HepG2 (cell line): ENCODE measurements around the gene HS6ST1. TPM values are rescaled to one million over a fixed set of nuclear protein-coding genes. Genes with fewer than 3 reads are reported as not detected.

Source experiments
- ARNTL ChIP-seq: sonication (generic); formaldehyde crosslinking; IDR thresholded peaks from 2 replicates; pipeline ENCODE4 v1.4.0; 2020; ENCODE audit warnings: mild to moderate bottlenecking, missing genetic modification reagents
- ATF7-NPFF ChIP-seq: sonication (generic); formaldehyde crosslinking; IDR thresholded peaks from 2 replicates; pipeline ENCODE4 v1.8.1; 2023; ENCODE audit warnings: mild to moderate bottlenecking, low read depth, missing genetic modification reagents, moderate library complexity
- FOXA1 ChIP-seq, 2 experiments: fragments of 450-650 bp in 1 of 2; sonication (generic) in 1 of 2; formaldehyde crosslinking in 1 of 2; IDR thresholded peaks; 2 replicates each; pipeline versions ENCODE4 v1.4.0 to v1.6.1; 2016 to 2020; ENCODE audit warnings: missing genetic modification reagents in 1 of 2
- JDP2 ChIP-seq: sonication (generic); formaldehyde crosslinking; IDR thresholded peaks from 2 replicates; pipeline ENCODE4 v1.8.1; 2022; ENCODE audit warnings: missing genetic modification reagents, borderline replicate concordance
- MTF1 ChIP-seq: sonication (generic); formaldehyde crosslinking; IDR thresholded peaks from 2 replicates; pipeline ENCODE4 v1.5.0; 2020; ENCODE audit warnings: missing genetic modification reagents
- NFE2L1 ChIP-seq: sonication (generic); formaldehyde crosslinking; IDR thresholded peaks from 2 replicates; pipeline ENCODE4 v1.4.0; 2020; ENCODE audit warnings: missing genetic modification reagents, mild to moderate bottlenecking, borderline replicate concordance
- POLR2AphosphoS5 ChIP-seq: IDR thresholded peaks from 2 replicates; pipeline ENCODE4 v1.6.1; 2012; ENCODE audit warnings: low read depth, low read length
- PRMT3 ChIP-seq: sonication (generic); formaldehyde crosslinking; IDR thresholded peaks from 2 replicates; pipeline ENCODE4 v1.8.1; 2022; ENCODE audit warnings: low read depth, mild to moderate bottlenecking, moderate library complexity, missing genetic modification reagents, borderline replicate concordance
- SIN3B ChIP-seq: fragments of 150-350 bp; IDR thresholded peaks from 2 replicates; pipeline ENCODE4 v1.6.1; 2014; ENCODE audit warnings: low read length
- TBP ChIP-seq: sonication (generic); formaldehyde crosslinking; IDR thresholded peaks from 2 replicates; pipeline ENCODE4 v1.5.0; 2020; ENCODE audit warnings: missing genetic modification reagents
- ZMAT3 ChIP-seq: sonication (generic); formaldehyde crosslinking; conservative IDR thresholded peaks from 2 replicates; pipeline ENCODE4 v1.7.0; 2021; ENCODE audit warnings: missing genetic modification reagents
- ZNF263 ChIP-seq: sonication (generic); formaldehyde crosslinking; IDR thresholded peaks from 2 replicates; pipeline ENCODE4 v1.4.0; 2020; ENCODE audit warnings: missing genetic modification reagents
- ZNF460 ChIP-seq: sonication (generic); formaldehyde crosslinking; IDR thresholded peaks from 2 replicates; pipeline ENCODE4 v1.5.1; 2020; ENCODE audit warnings: missing genetic modification reagents, mild to moderate bottlenecking, borderline replicate concordance
- ZNF570 ChIP-seq: sonication (generic); formaldehyde crosslinking; IDR thresholded peaks from 2 replicates; pipeline ENCODE4 v1.4.0; 2020; ENCODE audit warnings: mild to moderate bottlenecking, missing genetic modification reagents, borderline replicate concordance
- ZNF619 ChIP-seq: sonication (generic); formaldehyde crosslinking; IDR thresholded peaks from 2 replicates; pipeline ENCODE4 v1.4.0; 2020; ENCODE audit warnings: mild to moderate bottlenecking, missing genetic modification reagents
- ZNF768 ChIP-seq: sonication (generic); formaldehyde crosslinking; IDR thresholded peaks from 2 replicates; pipeline ENCODE4 v1.4.0; 2020; ENCODE audit warnings: missing genetic modification reagents
- ZNF788 ChIP-seq: sonication (generic); formaldehyde crosslinking; IDR thresholded peaks from 2 replicates; pipeline ENCODE4 v1.5.0; 2020; ENCODE audit warnings: mild to moderate bottlenecking, missing genetic modification reagents, borderline replicate concordance
- polyA plus RNA-seq, 8 experiments: library from polyadenylated mRNA; depleted of rRNA in 3 of 8; stranded (reverse) in 7 of 8; unstranded in 1 of 8; fragments of >200 nt; fragmentation: Illumina TruSeq in 4 of 8; extraction: Trizol in 4 of 8; gene quantifications; 2 replicates each; pipeline versions ENCODE4 v1.2.1 to v1.2.3, GENCODE V29; 2011 to 2016; ENCODE audit warnings: low read depth in 4 of 8, missing spikeins in 1 of 8, mixed read lengths in 1 of 8; ENCODE audit not compliant: insufficient read depth in 1 of 8
- total RNA-seq, 5 experiments: library from RNA; depleted of rRNA; stranded (reverse); fragments of >200 nt; fragmentation: Illumina TruSeq; extraction: Trizol; gene quantifications; 2 replicates each; pipeline ENCODE4 v1.2.3, GENCODE V29; 2016; ENCODE audit warnings: low read depth in 1 of 5
- TF ChIP-seq, protein P1 (sequence below): sonication (generic); formaldehyde crosslinking; IDR thresholded peaks from 2 replicates; pipeline ENCODE4 v1.8.1; 2022; ENCODE audit warnings: mild to moderate bottlenecking, missing genetic modification reagents
- TF ChIP-seq, protein P2 (sequence below): fragments of 450-650 bp; IDR thresholded peaks from 2 replicates; pipeline ENCODE4 v1.6.1; 2017; ENCODE audit warnings: mild to moderate bottlenecking
- TF ChIP-seq, protein P3 (sequence below): sonication (generic); formaldehyde crosslinking; IDR thresholded peaks from 2 replicates; pipeline ENCODE4 v1.4.0; 2020; ENCODE audit warnings: mild to moderate bottlenecking, missing genetic modification reagents
- TF ChIP-seq, protein P4 (sequence below): sonication (generic); formaldehyde crosslinking; IDR thresholded peaks from 2 replicates; pipeline ENCODE4 v1.4.0; 2020; ENCODE audit warnings: mild to moderate bottlenecking, missing genetic modification reagents
- TF ChIP-seq, protein P5 (sequence below): sonication (generic); formaldehyde crosslinking; IDR thresholded peaks from 2 replicates; pipeline ENCODE4 v1.4.0; 2020; ENCODE audit warnings: mild to moderate bottlenecking, missing genetic modification reagents

Gene HS6ST1
- total and polyA plus RNA-seq, 2 of the 13 experiments (the other 11 are each of a cell fraction or from before 2014, with no cell fraction given), result 34.5 to 84.6 TPM

DNA sequence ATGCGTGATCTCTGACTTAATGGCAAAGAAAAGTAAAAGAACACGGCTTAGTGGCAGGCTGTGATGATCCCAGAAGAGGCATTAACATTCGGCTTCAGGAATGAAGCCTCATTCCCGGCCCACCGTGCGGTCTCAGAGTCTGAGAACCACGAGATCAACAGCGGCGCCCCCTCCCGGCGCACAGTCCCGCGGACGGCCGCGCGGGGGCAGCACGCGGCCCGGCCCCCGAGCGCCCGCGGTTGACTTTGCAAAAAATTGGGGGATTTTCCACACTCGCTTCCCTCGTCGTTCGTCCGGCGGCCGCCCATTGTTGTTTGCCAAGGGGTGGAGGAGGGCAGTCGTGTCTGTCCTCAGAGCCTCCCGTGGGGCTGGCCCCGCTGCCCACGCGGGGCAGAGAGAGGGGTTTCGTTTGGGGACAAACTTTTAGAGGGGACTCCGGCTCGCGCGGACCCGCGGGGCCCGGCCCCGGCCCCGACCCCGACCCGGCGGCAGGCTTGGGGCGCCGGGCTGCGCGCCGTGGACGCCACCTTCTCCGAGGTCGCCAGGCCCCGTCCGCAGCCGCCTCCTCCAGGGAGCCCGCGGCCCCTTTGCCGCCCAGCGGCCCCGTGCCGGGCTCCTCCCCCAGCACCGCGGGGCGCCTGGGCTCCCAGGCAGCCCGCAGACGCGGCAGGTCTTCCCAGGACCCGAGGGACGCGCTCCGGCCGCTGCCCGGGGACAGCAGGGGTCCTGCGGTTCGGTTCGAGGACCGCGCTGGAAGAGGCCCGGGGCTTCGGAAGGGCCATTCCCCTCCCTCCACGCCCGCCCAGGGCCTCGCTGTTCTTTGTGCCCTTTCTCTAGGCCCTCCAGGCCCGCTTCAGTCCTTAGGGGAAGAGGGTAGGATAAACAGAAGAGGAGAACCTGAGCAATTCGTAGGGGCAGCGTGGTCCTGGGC is 3.4 kb upstream of the HS6ST1 start (continued):
- TF ChIP-seq ZNF619 (CRISPR knock-in tag), result no peak; the same call in 1 of the 2 replicates
- TF ChIP-seq ZNF263 (CRISPR knock-in tag), result peak; percentile 41; the same call in 1 of the 2 replicates
- TF ChIP-seq, protein P1, sequence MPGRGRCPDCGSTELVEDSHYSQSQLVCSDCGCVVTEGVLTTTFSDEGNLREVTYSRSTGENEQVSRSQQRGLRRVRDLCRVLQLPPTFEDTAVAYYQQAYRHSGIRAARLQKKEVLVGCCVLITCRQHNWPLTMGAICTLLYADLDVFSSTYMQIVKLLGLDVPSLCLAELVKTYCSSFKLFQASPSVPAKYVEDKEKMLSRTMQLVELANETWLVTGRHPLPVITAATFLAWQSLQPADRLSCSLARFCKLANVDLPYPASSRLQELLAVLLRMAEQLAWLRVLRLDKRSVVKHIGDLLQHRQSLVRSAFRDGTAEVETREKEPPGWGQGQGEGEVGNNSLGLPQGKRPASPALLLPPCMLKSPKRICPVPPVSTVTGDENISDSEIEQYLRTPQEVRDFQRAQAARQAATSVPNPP, result 0 out of 2 replicates have a peak, but pooled peaks have one; percentile 16
- TF ChIP-seq ZNF788 (CRISPR knock-in tag), result peak; percentile 9; the same call in 1 of the 2 replicates
- TF ChIP-seq NFE2L1, result no peak
- TF ChIP-seq ATF7-NPFF (CRISPR knock-in tag), result no peak
- peak; percentile 85 for TF ChIP-seq POLR2AphosphoS5
- no peak for TF ChIP-seq ZNF460 (CRISPR knock-in tag)
- TF ChIP-seq ZMAT3, result peak; percentile 65; the same call in 1 of the 2 replicates
- TF ChIP-seq, protein P2, sequence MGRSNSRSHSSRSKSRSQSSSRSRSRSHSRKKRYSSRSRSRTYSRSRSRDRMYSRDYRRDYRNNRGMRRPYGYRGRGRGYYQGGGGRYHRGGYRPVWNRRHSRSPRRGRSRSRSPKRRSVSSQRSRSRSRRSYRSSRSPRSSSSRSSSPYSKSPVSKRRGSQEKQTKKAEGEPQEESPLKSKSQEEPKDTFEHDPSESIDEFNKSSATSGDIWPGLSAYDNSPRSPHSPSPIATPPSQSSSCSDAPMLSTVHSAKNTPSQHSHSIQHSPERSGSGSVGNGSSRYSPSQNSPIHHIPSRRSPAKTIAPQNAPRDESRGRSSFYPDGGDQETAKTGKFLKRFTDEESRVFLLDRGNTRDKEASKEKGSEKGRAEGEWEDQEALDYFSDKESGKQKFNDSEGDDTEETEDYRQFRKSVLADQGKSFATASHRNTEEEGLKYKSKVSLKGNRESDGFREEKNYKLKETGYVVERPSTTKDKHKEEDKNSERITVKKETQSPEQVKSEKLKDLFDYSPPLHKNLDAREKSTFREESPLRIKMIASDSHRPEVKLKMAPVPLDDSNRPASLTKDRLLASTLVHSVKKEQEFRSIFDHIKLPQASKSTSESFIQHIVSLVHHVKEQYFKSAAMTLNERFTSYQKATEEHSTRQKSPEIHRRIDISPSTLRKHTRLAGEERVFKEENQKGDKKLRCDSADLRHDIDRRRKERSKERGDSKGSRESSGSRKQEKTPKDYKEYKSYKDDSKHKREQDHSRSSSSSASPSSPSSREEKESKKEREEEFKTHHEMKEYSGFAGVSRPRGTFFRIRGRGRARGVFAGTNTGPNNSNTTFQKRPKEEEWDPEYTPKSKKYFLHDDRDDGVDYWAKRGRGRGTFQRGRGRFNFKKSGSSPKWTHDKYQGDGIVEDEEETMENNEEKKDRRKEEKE, result no peak
- no peak; the same call in 1 of the 2 replicates for TF ChIP-seq ZNF768
- no peak for TF ChIP-seq JDP2 (CRISPR knock-in tag)
- TF ChIP-seq TBP, result no peak
- no peak for TF ChIP-seq FOXA1 (IDR thresholded peaks at IDR 0.05)
- TF ChIP-seq FOXA1 (CRISPR knock-in tag; IDR thresholded peaks at IDR 0.05), result peak; percentile 69
- TF ChIP-seq SIN3B, result no peak; the same call in 1 of the 2 replicates
- TF ChIP-seq ARNTL (CRISPR knock-in tag), result no peak
- TF ChIP-seq, protein P3, sequence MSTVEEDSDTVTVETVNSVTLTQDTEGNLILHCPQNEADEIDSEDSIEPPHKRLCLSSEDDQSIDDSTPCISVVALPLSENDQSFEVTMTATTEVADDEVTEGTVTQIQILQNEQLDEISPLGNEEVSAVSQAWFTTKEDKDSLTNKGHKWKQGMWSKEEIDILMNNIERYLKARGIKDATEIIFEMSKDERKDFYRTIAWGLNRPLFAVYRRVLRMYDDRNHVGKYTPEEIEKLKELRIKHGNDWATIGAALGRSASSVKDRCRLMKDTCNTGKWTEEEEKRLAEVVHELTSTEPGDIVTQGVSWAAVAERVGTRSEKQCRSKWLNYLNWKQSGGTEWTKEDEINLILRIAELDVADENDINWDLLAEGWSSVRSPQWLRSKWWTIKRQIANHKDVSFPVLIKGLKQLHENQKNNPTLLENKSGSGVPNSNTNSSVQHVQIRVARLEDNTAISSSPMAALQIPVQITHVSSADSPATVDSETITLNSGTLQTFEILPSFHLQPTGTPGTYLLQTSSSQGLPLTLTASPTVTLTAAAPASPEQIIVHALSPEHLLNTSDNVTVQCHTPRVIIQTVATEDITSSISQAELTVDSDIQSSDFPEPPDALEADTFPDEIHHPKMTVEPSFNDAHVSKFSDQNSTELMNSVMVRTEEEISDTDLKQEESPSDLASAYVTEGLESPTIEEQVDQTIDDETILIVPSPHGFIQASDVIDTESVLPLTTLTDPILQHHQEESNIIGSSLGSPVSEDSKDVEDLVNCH (CRISPR knock-in tag), result no peak
- TF ChIP-seq MTF1 (CRISPR knock-in tag), result no peak; the same call in 1 of the 2 replicates
- TF ChIP-seq, protein P4, sequence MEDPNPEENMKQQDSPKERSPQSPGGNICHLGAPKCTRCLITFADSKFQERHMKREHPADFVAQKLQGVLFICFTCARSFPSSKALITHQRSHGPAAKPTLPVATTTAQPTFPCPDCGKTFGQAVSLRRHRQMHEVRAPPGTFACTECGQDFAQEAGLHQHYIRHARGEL (CRISPR knock-in tag), result no peak
- TF ChIP-seq PRMT3 (CRISPR knock-in tag), result 0 out of 2 replicates have a peak, but pooled peaks have one; percentile 70
- TF ChIP-seq, protein P5, sequence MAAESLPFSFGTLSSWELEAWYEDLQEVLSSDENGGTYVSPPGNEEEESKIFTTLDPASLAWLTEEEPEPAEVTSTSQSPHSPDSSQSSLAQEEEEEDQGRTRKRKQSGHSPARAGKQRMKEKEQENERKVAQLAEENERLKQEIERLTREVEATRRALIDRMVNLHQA (CRISPR knock-in tag), result no peak
- TF ChIP-seq ZNF570 (CRISPR knock-in tag), result no peak
